HCT116 (cell line): ENCODE results near the gene CRADD.

ENCODE experiments used
- CEBPB ChIP-seq: IDR thresholded peaks from 2 replicates; pipeline ENCODE4 v1.6.1; 2012; ENCODE audit warnings: low read depth
- FOSL1 ChIP-seq: IDR thresholded peaks from 2 replicates; pipeline ENCODE4 v1.6.1; 2012; ENCODE audit warnings: low read depth
- POLR2A ChIP-seq: IDR thresholded peaks from 2 replicates; pipeline ENCODE4 v1.7.0; 2011; ENCODE audit warnings: borderline replicate concordance; ENCODE audit not compliant: insufficient read depth, insufficient read length; ENCODE audit errors: extremely low read depth
- TF ChIP-seq, protein P1 (sequence below): IDR thresholded peaks from 2 replicates; pipeline ENCODE4 v1.6.1; 2011; ENCODE audit warnings: mild to moderate bottlenecking, low read length, moderate library complexity; ENCODE audit not compliant: insufficient replicate concordance; ENCODE audit errors: extremely low read depth

- TF ChIP-seq POLR2A (no peak), FOSL1 (no peak), CEBPB (no peak)
- TF ChIP-seq, protein P1, sequence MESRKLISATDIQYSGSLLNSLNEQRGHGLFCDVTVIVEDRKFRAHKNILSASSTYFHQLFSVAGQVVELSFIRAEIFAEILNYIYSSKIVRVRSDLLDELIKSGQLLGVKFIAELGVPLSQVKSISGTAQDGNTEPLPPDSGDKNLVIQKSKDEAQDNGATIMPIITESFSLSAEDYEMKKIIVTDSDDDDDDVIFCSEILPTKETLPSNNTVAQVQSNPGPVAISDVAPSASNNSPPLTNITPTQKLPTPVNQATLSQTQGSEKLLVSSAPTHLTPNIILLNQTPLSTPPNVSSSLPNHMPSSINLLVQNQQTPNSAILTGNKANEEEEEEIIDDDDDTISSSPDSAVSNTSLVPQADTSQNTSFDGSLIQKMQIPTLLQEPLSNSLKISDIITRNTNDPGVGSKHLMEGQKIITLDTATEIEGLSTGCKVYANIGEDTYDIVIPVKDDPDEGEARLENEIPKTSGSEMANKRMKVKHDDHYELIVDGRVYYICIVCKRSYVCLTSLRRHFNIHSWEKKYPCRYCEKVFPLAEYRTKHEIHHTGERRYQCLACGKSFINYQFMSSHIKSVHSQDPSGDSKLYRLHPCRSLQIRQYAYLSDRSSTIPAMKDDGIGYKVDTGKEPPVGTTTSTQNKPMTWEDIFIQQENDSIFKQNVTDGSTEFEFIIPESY, result no peak
These were observed 6.2 kb downstream of the CRADD start for GRCh38 chr12:93683410-93683809.
